ENCODE measurements around the gene PSD2.

DNA sequence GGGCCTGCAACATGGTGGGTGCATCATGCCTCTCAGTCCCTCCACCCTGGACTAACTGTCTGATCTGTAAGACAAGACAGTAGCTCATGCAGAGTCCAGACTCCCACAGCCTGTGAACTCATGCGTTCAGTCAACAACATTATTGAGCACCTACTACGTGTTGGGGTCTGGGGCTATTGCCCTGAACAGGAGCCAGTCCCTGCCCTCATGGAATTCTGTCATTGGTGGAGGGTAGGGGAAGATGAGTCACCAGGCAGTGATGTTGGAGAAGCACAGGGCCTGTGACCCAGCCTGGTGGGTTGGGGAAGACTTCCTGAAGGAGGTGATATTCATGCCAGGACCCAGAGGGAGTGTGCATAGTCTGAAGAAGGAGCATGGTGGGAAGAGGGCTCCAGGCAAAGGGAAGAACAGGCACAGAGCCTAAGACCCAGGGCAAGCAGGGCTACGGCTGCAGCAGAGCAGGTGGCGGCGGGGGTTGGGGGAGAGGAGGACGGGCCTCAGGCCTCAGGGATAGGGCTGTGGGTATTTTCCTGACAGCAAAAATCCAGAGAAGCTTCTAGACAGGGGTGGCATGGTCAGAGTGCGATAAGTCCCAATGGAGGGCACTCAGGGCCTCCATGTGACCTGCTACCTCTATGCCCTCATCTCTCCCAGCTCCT lies 26.7 kb upstream of the PSD2 start:
- TF ChIP-seq POLR2A (IDR thresholded peaks at IDR 0.05; ENCODE audit: low read depth, low read length) (no peak), POLR2AphosphoS5 (IDR thresholded peaks at IDR 0.05; ENCODE audit: low read depth, low read length) (no peak), POU2F2 (IDR thresholded peaks at IDR 0.05; ENCODE audit: low read depth, low read length) (no peak), SPI1 (IDR thresholded peaks at IDR 0.05; ENCODE audit: low read depth, low read length) (no peak)
